ENCODE data around the gene ANKRD22. TPM values are rescaled to one million over a fixed set of nuclear protein-coding genes. Genes with fewer than 3 reads are reported as not detected.

Gene ANKRD22
- polyA plus RNA-seq, 1 donor: not detected

DNA sequence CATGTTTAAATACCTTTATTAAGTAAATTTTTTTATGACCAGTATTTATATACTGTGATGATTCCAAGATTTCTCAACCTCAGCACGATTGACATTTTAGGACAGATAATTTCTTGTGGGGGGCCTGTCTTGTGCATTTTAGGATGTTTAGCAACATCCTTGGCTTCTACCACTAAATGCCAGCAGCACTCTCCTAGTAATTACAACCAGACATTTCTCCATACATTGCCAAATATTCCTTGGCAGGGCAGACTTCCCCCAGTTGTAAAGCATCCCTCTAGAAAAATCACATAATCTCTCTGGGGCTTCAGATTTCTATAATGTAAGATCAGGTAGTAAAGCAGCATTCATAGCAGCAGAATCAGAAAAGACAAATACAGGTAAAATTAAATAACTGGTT lies 56.9 kb downstream of the ANKRD22 start:
- DNase-seq: no peak

DNA sequence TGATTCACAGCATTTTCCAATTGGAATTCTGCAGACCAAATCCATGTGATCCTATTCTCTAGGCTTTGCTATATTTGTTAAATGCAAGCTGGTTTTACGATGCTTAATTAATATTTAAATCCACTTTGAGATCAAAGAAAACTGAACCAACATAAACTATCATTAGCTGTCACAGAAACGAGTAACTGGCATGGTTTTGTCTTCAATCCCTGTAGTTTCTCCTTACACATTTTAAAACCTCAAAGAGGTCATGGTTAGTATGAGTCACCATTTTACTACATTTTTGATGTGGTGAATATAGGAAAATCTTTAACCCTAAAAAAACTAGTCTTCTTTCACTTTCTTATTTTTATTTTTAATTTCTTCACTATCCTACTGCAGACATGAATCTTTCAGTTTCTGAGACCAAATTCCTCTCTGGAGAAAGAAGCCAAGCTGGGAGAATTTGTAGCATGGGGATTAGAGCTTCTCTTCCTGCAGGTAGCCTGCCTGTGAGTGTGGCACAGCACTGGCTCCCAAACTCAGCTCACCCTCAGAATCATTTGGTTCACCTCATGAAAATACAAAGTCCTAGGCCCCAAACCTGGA lies 57.8 kb downstream of the ANKRD22 start:
- no peak for DNase-seq

DNA sequence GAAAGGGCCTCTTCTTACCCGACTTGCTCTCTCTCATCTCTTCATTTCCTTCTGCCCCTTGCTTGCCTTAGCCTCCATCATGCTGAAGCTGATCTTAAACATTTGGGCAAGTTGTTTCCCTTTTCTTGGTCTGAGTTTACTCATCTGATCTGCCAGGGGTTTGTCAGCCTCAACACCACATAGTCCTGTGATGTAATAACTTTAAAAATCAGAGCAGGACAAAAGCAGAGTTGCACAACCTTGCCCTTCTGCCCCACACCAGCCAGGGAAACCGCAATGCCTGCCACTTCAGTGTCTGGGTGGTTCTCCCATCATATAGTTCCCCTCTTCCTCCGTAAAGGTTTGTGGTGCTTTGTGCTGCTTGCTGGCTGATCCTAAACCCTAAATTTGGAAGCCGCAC lies 59.0 kb downstream of the ANKRD22 start:
- DNase-seq: no peak

DNA sequence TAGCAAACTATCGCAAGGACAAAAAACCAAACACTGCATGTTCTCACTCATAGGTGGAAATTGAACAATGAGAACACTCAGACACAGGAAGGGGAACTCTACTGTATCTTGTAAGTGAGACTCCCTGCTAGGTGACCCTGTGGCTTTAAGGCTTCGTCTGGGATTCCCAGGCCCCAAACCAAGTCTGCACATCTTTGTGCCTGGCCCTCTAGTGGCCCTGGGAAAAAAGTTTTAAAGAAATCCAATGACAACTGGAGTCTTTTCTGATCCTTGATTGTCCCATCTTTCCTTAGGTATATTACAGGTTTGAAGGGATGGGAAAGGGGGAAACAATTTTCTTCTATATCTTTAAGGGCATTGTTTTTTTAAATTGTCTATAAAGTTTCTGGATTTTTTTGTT lies 59.7 kb downstream of the ANKRD22 start:
- no peak for DNase-seq

DNA sequence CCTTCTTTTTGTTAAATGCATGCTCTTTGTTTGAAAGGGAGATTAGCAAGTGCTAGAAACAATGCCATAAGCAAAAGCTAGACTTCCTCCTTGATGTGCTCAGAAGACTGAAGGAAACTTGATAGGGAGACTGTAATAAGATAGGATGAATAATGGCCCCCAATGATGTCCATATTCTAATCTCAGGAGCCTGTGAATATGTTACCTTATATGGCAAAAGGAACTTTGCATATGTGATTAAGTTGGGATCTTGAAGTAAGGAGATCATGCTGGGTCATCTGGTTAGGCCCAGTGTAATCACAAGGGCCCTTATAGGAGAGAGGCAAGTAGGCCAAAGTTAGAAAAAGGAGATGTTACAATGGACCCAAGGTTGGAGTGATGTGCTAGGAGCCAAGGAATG lies 62.7 kb downstream of the ANKRD22 start:
- no peak for DNase-seq

DNA sequence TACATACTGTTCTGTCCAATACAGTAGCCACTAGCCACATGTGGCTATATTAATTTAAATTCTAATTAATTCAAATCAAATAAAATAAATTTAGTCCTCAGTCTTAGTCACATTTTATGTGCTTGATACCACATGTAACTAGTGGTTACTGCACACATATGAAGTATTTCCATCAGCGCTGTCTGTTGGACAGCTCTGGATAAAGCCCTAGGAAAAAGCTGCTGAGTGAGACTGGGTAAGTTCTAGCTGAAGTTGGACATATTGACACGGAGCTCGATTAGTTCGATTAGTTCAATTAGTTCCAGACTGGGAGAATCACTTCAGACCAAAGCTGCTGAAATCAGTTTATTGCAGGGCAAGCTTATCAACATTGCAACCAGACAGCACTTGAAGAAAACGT lies 64.2 kb downstream of the ANKRD22 start:
- DNase-seq: no peak

DNA sequence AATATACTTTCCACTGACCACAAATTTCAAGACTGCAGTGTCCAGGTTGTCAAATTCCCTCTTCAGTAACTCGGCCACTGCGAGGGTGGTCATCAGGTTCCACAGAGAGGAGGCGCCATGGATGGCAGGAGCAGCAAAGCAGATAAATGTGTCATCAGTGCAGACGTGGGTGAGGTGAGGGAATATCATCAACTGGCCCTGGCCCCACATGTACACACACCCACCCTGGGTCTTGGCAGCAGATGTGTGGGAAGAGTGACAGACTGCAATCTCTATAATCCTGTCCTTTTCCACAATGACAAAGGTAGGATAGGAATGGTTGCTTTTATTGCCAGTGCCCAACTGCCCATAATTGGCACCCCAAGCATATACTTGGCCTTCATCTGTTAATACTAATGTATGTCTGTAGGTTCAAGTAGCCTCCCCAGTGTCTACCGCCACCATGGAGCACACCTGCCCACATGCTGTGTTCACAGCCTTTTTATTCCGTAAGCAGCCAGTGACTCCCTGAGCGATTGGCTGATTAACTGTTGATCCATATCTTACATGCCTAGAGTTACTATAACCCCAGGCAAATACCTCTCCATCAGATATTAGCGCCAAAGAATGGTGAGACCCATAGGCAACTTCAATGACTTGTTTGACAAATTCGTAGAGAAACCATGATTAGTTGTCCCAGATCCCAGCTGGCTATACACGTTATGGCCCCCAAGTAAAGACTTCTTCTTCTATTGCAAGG lies 65.4 kb downstream of the ANKRD22 start:
- DNase-seq: no peak

DNA sequence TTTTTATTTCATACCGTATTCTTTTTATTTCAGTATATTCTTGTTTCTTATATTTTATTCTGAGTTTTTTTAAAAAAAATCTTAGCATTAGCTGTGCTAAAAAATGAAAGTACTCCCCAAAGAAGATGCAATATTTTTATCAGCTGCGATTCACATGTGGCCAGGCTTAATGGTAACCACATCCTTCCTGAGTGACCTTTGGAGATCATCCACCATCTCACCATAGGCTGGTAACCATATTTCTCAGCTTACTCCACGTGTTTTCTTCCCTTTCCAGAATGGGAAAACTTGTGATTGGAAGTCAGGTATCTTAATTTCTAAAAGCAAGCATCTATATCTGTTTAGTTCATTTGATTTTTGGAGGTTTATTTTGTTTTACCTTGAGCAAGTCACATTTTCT lies 67.9 kb downstream of the ANKRD22 start:
- DNase-seq: no peak

DNA sequence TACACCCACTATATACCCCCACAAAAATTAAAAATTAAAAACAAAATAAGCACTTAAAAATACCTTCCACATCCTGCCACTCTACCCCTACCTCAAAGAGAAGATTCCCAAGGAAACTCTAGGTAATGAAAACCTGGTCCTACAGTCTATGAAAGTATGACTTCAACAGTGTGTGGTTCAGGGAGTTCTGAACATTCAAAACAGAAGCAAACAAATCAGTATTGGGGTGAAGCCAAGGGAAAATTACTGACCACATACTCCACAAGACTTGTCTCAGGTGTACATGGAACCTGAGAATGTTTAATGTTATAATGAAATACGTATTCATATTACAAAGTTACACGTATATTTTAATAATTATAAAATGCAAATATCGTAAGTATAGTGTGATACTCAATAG lies 69.4 kb downstream of the ANKRD22 start:
- no peak for DNase-seq

DNA sequence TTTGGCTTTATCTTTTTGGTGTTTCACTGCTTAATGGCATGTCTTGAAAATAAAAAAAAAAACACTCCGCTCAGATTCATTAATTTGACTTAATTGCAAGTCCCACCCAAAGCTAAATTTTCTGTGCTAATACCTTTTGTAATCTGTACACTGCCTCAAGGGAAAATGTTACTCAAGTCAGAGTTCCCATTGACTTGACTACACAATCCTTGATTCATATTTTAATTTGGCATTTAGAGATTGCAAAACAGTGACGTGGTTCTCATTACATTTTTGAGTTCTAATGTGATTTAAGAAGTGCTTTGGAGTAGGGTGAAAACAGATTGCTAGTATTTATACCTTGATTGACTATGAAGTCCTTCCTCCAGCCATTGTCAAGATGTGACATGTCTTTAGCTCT lies 70.4 kb downstream of the ANKRD22 start:
- DNase-seq: no peak

Other genes starting within 250 kb of the ANKRD22 start
- gene LIPF, start 187.4 kb downstream of the ANKRD22 start, polyA plus RNA-seq (ENCODE audit: insufficient read length): not detected
- gene LIPK, start 145.6 kb downstream of the ANKRD22 start, polyA plus RNA-seq (ENCODE audit: insufficient read length): not detected
- gene LIPN, start 91.8 kb downstream of the ANKRD22 start, polyA plus RNA-seq (ENCODE audit: insufficient read length): not detected
- not detected for gene LIPM, start 49.1 kb downstream of the ANKRD22 start, polyA plus RNA-seq (ENCODE audit: insufficient read length)
- 5.4 TPM for gene STAMBPL1, start 28.4 kb upstream of the ANKRD22 start, polyA plus RNA-seq (ENCODE audit: insufficient read length)
- 220 TPM for gene ACTA2, start 100.9 kb upstream of the ANKRD22 start, polyA plus RNA-seq (ENCODE audit: insufficient read length)
- gene FAS, start 139.0 kb upstream of the ANKRD22 start, polyA plus RNA-seq (ENCODE audit: insufficient read length): 10.5 TPM

Measured in hindlimb muscle (tissue), 1 donor.